Aorta (tissue), 5 donors: ENCODE measurements around the gene SPATS1. TPM values are rescaled to one million over a fixed set of nuclear protein-coding genes. Genes with fewer than 3 reads are reported as not detected.

Source experiments
- ATAC-seq: fragments of 200-7000 bp; cut with Tn5 transposase; one replicate; pipeline ENCODE4 v1.9.1; 2022; ENCODE audit warnings: moderate library complexity; ENCODE audit not compliant: low FRiP score
- DNase-seq, 2 donors: peaks; one replicate each; pipeline ENCODE4 v3.0.0-alpha.2; 2020
- H3K27ac ChIP-seq, 2 donors: one replicate each; pipeline ENCODE4 v1.5.1; 2013; ENCODE audit warnings: low read length in 2 of 2, mild to moderate bottlenecking in 2 of 2, moderate library complexity in 2 of 2, control low read depth in 1 of 2, inconsistent platforms in 1 of 2, low read depth in 1 of 2
- H3K27me3 ChIP-seq, 2 donors: one replicate each; pipeline ENCODE4 v1.6.1; 2013; ENCODE audit warnings: control low read depth in 1 of 2, low read length in 1 of 2, mild to moderate bottlenecking in 1 of 2, moderate library complexity in 1 of 2; ENCODE audit not compliant: insufficient read depth in 2 of 2, control insufficient read depth in 1 of 2
- H3K36me3 ChIP-seq, 2 donors: one replicate each; pipeline ENCODE4 v1.6.1; 2013; ENCODE audit warnings: control low read depth in 1 of 2, low read length in 1 of 2, mild to moderate bottlenecking in 1 of 2; ENCODE audit not compliant: insufficient read depth in 2 of 2, control insufficient read depth in 1 of 2
- H3K4me1 ChIP-seq, 2 donors: one replicate each; pipeline ENCODE4 v1.6.1; 2013; ENCODE audit warnings: low read length in 2 of 2, control low read depth in 1 of 2, mild to moderate bottlenecking in 1 of 2, moderate library complexity in 1 of 2; ENCODE audit not compliant: insufficient read depth in 2 of 2, control insufficient read depth in 1 of 2
- H3K4me3 ChIP-seq, 2 donors: one replicate each; pipeline ENCODE4 v1.5.1; 2013; ENCODE audit warnings: low read length in 2 of 2, control low read depth in 1 of 2, mild to moderate bottlenecking in 1 of 2
- H3K9me3 ChIP-seq: one replicate; pipeline ENCODE4 v1.6.1; 2013; ENCODE audit warnings: mild to moderate bottlenecking, low read length; ENCODE audit not compliant: control insufficient read depth
- WGBS, 2 donors: extraction: QIAGEN DNeasy Blood & Tissue Kit; methylation state at CpG; one replicate each; pipeline ENCODE4 v1.1.7; 2013; 5-methylcytosine and 5-hydroxymethylcytosine counted together
- intact Hi-C, 2 donors: fragments of 100-400 bp; cut with DNase I; formaldehyde crosslinking; loops; one replicate each; pipeline versions ENCODE4 v1.14.2 to v1.15.0; 2022
- polyA plus RNA-seq, 2 donors: library from polyadenylated mRNA; stranded (reverse); fragments of 200-250 nt; gene quantifications; one replicate each; pipeline ENCODE4 v1.2.3, GENCODE V29; 2013
- total RNA-seq, 2 donors: library from RNA; stranded (reverse); fragmentation: NEBNext Ultra II Directional; extraction: Animal tissue kit (Norgen Biotek cat#: 25700); gene quantifications; one replicate each; pipeline ENCODE4 v1.2.1, GENCODE V29; 2021
- donor health status: healthy with polysubstance abuse.
- donor health status: Bipolar disorder and iron deficiency.
- donor health status: DM: no; HTN: no; CAD: no.
- donor health status: DM: no; HTN: no; CAD: no.
- donor health status: DM: yes; HTN: yes; CAD: no.

SPATS1 gene
- total and polyA plus RNA-seq, 4 donors, result not detected

- Histone ChIP-seq H3K36me3 (peaks cover 2% of the 10 kb centered on the region in 2 donors), H3K4me3 (no peak overlapping the region), H3K9me3 (no peaks in the 10 kb centered on the region), H3K4me1 (no peaks in the 10 kb centered on the region), H3K27ac (no peak overlapping the region), H3K27me3 (no peaks in the 10 kb centered on the region)
- intact Hi-C loops, result loop anchor here in 1 of 2 donors (5.0 kb wide), 1 partner anchor 34 kb away; the partner anchor contains the start of gene NFKBIE
- 93 to 94% methylated on average over 8 of the region's 8 CpGs for WGBS, 2 donors
- ATAC-seq (no peak), DNase-seq (peak in 1 of 2 donors; percentile 54)
These were observed 41.3 kb upstream of the SPATS1 start for GRCh38 chr6:44301106-44301505.

DNA sequence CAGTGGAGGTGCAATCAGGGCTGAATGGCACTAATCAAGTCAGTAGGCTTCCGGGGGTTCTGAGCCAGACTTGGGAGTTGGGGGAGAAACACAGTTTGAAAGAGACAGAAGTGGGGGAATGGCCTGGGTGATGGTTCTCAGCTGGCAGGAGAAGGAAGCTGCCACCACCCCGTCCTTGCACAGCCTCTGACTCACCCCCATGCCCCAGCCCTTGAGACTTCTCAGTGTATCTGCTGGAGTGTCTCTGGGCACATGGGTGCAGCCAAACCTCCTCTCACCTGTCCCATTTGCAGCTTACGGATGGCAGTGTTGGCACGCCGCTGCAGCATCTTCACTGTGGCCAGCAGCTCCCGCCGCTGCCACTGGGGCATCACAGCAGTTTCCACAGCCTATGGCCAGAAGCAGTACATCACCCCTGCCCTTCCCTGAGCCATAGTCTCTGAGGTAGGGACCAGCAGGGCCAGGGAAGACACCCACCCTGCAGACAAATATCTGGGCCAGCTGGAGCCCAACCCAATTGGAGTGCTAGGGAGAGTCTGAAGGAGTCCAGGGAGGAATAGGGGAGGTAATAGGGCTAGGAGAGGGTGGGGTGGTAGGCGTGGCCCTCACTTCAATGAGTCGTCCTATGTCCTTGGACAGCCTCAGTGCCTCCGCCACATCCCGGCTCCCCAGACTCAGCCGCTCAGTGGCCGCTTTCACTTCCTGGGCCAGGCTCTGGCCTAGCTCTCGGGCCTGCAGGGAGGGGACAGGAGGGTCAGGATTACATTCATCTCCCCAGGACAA, 40.5 kb upstream of the SPATS1 start:
- Histone ChIP-seq H3K4me1 (no peaks in the 10 kb centered on the region), H3K27ac (no peak overlapping the region), H3K36me3 (peaks cover 2% of the 10 kb centered on the region in 2 donors), H3K4me3 (no peak overlapping the region), H3K27me3 (no peaks in the 10 kb centered on the region), H3K9me3 (no peaks in the 10 kb centered on the region)
- DNase-seq (peak in 1 of 2 donors; percentile 59), ATAC-seq (no peak)
- 91 to 92% methylated on average over 14 of the region's 14 CpGs for WGBS, 2 donors
- intact Hi-C loops, result loop anchor here in 1 of 2 donors (5.0 kb wide), 1 partner anchor 35 kb away; the partner anchor contains the start of gene NFKBIE

DNA sequence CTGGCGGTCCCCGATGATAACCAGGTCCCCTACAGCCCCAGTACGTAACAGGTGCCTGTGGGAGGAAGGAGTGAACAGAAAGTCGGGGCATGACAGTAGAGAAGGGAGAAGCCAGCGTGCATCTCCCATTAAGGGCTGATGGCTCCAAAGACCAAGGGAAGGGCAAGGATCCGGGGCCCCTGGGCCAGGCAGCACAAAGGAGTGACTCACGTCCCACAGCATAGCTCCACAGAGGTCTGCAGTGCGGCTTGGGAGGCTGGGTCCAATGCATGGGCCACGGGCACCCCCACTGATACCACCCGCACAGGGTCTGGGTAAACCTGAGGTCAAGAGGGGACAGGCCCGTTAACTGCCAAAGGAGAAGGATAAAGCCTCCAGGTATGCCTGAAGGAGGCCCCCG, 39.6 kb upstream of the SPATS1 start:
- Histone ChIP-seq H3K9me3 (no peaks in the 10 kb centered on the region), H3K36me3 (peaks cover 2% of the 10 kb centered on the region in 2 donors), H3K4me1 (no peaks in the 10 kb centered on the region), H3K27me3 (no peaks in the 10 kb centered on the region), H3K27ac (no peak overlapping the region), H3K4me3 (no peak overlapping the region)
- DNase-seq, result peak in 1 of 2 donors; percentile 76
- WGBS, 2 donors, result 91 to 93% methylated on average over 12 of the region's 12 CpGs
- no peak for ATAC-seq
- intact Hi-C loops, result loop anchor here in 1 of 2 donors (5.0 kb wide), 1 partner anchor 36 kb away; the partner anchor contains the start of gene NFKBIE

DNA sequence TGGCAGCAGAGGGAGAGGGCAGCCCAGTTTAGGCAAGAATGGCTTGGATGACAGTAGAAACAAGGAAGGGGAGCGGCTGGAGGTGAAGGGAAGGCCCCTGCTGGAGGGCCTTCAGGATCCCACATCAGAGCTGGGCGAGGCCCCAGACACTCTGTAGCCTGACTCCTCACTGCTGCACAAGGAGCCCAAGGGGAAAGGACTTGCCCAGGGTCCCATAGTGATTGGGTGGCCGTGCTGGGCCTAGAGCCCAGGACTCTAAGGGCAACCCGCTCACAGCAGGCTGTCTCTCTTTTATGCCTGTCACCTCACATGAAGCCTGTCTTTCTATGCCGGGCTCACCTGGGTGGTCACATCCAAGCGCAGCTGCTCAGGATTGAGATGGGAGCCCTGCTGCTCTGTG, 38.6 kb upstream of the SPATS1 start:
- Histone ChIP-seq H3K9me3 (no peaks in the 10 kb centered on the region), H3K27me3 (no peaks in the 10 kb centered on the region), H3K4me1 (no peaks in the 10 kb centered on the region), H3K36me3 (peaks cover 2% of the 10 kb centered on the region in 2 donors), H3K4me3 (no peak overlapping the region), H3K27ac (no peak overlapping the region)
- intact Hi-C loops, result loop anchor here in 1 of 2 donors (5.0 kb wide), 1 partner anchor 37 kb away; the partner anchor contains the start of gene NFKBIE
- DNase-seq, result no peak
- 95 to 97% methylated on average over 6 of the region's 6 CpGs for WGBS, 2 donors
- ATAC-seq, result no peak

DNA sequence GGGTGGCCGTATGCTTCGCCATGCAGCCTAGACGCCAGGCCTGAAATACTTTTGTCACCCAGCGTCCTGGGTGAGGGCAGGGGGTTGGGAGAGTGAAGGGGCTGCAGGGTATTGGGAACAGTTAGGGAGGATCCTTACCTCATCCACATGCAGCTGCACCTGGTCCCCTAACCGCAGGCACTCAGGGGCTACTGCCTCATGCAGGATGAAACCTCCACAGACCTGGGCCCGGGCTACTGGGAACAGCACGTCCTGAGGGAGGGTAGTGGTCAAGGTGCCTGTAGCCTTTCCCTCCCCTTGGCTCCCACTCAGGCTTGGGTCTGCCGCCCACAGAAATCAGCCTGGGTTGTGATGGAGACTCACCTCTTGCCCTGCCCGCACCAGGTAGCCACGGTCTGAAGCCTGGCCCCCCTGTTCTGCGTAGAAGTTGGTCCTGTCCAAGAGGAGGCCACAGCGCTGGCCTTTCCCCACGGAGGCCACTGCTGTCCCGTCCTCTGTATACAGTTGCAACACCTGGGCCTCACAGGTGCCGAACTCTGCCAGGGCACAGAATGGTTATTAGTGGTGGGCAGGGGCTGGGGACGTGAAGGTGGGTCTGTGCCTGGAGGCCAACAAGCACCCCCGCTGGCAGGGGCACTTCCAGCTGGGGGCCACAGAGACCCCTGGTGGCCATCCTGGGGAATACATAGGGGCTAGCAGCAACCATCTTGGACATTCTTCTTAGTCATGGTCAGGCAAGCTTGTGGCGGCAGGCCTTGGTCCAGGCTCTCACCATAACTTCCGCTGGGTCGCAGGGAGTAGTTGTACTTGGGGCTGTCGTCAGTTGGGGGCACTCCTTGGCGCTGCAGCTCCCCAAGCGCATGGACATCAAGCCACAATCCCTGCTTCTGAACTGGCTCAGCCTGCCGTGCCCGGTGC, 37.9 kb upstream of the SPATS1 start:
- Histone ChIP-seq H3K36me3 (peaks cover 2% of the 10 kb centered on the region in 2 donors), H3K4me3 (no peak overlapping the region), H3K27ac (no peak overlapping the region), H3K4me1 (no peaks in the 10 kb centered on the region), H3K9me3 (no peaks in the 10 kb centered on the region), H3K27me3 (no peaks in the 10 kb centered on the region)
- DNase-seq (peak in 1 of 2 donors; percentile 75), ATAC-seq (no peak)
- intact Hi-C loops, result loop anchor here (5.0 kb wide), 1 partner anchor 37 kb away; the partner anchor contains the start of gene NFKBIE (in 2 of the 2)
- 82 to 83% methylated on average over 24 to 25 of the region's 25 CpGs for WGBS, 2 donors

- H3K4me3 ChIP-seq, result no peak overlapping the region
- DNase-seq (peak in 1 of 2 donors; percentile 57), ATAC-seq (no peak)
- H3K9me3 ChIP-seq, result no peaks in the 10 kb centered on the region
- WGBS, 2 donors, result 57 to 77% methylated on average over 5 of the region's 5 CpGs
- H3K36me3 ChIP-seq, result peaks cover 2 to 3% of the 10 kb centered on the region in 2 donors
- no peaks in the 10 kb centered on the region for H3K27me3 ChIP-seq
- H3K27ac ChIP-seq, result no peak overlapping the region
- no peaks in the 10 kb centered on the region for H3K4me1 ChIP-seq
- intact Hi-C loops, result loop anchor here in 1 of 2 donors (5.0 kb wide), 1 partner anchor 38 kb away; the partner anchor contains the start of gene NFKBIE
These were observed 37.2 kb upstream of the SPATS1 start for GRCh38 chr6:44305200-44305725.

DNA sequence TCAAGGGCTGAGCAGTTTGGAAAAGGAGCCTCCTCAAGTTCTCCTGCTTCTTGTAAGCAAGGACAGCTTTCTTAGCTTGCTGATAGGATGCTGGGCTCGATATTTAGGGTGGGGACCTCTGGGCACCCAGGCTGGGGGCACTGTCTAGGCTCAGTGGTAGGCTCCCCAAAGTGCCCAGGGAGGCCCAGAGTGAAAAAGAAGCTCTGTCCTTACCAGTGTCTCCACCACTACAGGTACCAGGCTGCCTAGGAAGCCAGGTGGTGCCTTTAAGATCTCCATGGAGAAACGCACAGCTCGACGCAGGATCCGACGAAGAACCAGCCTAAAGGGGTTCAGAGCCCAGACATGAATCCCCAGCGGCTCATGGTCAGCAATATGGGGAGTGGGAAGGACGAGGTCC, 35.7 kb upstream of the SPATS1 start:
- DNase-seq, result peak in 1 of 2 donors; percentile 28
- H3K9me3 ChIP-seq, result no peaks in the 10 kb centered on the region
- no peak overlapping the region for H3K27ac ChIP-seq
- ATAC-seq, result no peak
- H3K4me1 ChIP-seq, result no peaks in the 10 kb centered on the region
- whole genome bisulfite sequencing, 2 donors, result 91 to 97% methylated on average over 8 of the region's 8 CpGs
- intact Hi-C loops, result loop anchor here in 1 of 2 donors (5.0 kb wide), 1 partner anchor 39 kb away; the partner anchor contains the start of gene NFKBIE
- H3K27me3 ChIP-seq, result no peaks in the 10 kb centered on the region
- H3K4me3 ChIP-seq, result no peak overlapping the region
- H3K36me3 ChIP-seq, result peaks cover 2% of the 10 kb centered on the region in 2 donors

DNA sequence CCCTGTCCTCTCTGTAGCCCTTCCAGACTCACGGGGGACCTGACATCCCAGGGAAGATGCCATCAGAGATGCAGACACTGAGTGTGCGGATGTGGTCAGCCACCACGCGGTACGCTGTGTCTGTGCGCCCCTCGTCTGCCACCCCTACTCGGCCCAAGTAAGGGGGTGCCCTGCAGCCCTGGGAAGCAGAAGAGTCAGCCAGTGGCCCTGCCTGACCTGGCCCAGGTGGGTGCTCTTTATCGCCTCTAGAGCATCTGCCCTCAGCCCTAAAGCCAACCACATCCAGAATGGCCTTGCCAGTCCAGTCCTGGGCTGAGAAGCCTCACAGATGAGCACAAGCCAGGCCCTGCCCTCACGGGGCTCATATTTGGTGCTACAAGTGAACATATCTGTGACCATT, 35.2 kb upstream of the SPATS1 start:
- ATAC-seq (no peak), DNase-seq (peak in 1 of 2 donors; percentile 38)
- H3K4me3 ChIP-seq, result no peak overlapping the region
- no peaks in the 10 kb centered on the region for H3K4me1 ChIP-seq
- no peaks in the 10 kb centered on the region for H3K27me3 ChIP-seq
- no peak overlapping the region for H3K27ac ChIP-seq
- intact Hi-C loops, result loop anchor here in 1 of 2 donors (5.0 kb wide), 1 partner anchor 40 kb away; the partner anchor contains the start of gene NFKBIE
- 92 to 95% methylated on average over 10 of the region's 10 CpGs for WGBS, 2 donors
- peaks cover 2% of the 10 kb centered on the region in 2 donors for H3K36me3 ChIP-seq
- no peaks in the 10 kb centered on the region for H3K9me3 ChIP-seq
